Subcutaneous preadipocyte (primary cell): ENCODE results near the gene TIMP4. TPM values are rescaled to one million over a fixed set of nuclear protein-coding genes. Genes with fewer than 3 reads are reported as not detected.

ENCODE experiments used
- total RNA-seq: library from RNA; depleted of rRNA; stranded (reverse); fragments of >200 nt; gene quantifications from 2 replicates; pipeline ENCODE4 v1.2.3, GENCODE V29; 2012

Gene TIMP4
- 12.7 and 33.4 TPM in 2 replicates for total RNA-seq

GRCh38 chr3:12158387-12159226 is at the start of gene TIMP4:
Gene TIMP4 (minus strand): TSS chr3:12158912. CDS start chr3:12158840, 72 bp downstream.

Other genes starting within 250 kb of the TIMP4 start
- gene SYN2, start 154.5 kb downstream of the TIMP4 start, total RNA-seq = 0.39 and 0.73 TPM in 2 replicates
- 84.1 and 121 TPM in 2 replicates for gene PPARG, start 130.2 kb upstream of the TIMP4 start, total RNA-seq